WTC11 (cell line): Measurements from ENCODE around the gene CIART. TPM values are rescaled to one million over a fixed set of nuclear protein-coding genes. Genes with fewer than 3 reads are reported as not detected.

ENCODE experiments used
- ATAC-seq: fragments of 200-7000 bp; cut with Tn5 transposase; 2 replicates; pipeline ENCODE4 v1.10.0; 2021; ENCODE audit warnings: mild to moderate bottlenecking, moderate library complexity
- CTCF ChIA-PET: fragments of 300-600 bp; sonication (Branson Sonifier 250); formaldehyde crosslinking; loops from one replicate; lab custom pipeline; 2021; ENCODE audit warnings: antibody characterized with exemption; lab: Charles Lee
- POLR2A ChIA-PET: fragments of 350-600 bp; sonication (Branson Sonifier 250); formaldehyde crosslinking; loops from one replicate; lab custom pipeline; 2021; ENCODE audit warnings: antibody characterized with exemption; lab: Charles Lee
- DNase-seq: peaks from one replicate; pipeline ENCODE4 v3.0.0; 2021; ENCODE audit warnings: low spot score
- H3K27ac Mint-ChIP-seq: 2 replicates; pipeline ENCODE4 v1.8.0; 2021; ENCODE audit warnings: mixed read lengths
- H3K27me3 Mint-ChIP-seq: 2 replicates; pipeline ENCODE4 v1.8.0; 2021; ENCODE audit warnings: low read depth, mild to moderate bottlenecking, moderate library complexity, mixed read lengths
- H3K36me3 Mint-ChIP-seq: 2 replicates; pipeline ENCODE4 v1.8.0; 2021; ENCODE audit warnings: mixed read lengths
- H3K4me1 Mint-ChIP-seq: 2 replicates; pipeline ENCODE4 v1.8.0; 2022; ENCODE audit warnings: mixed read lengths
- H3K4me3 Mint-ChIP-seq: 2 replicates; pipeline ENCODE4 v1.8.0; 2021; ENCODE audit warnings: mild to moderate bottlenecking, moderate library complexity, mixed read lengths
- H3K9me3 Mint-ChIP-seq: 2 replicates; pipeline ENCODE4 v1.8.0; 2021; ENCODE audit warnings: mixed read lengths
- ATF1 ChIP-seq: sonication (generic); formaldehyde crosslinking; IDR thresholded peaks from 2 replicates; pipeline ENCODE4 v1.8.1; 2023; ENCODE audit warnings: mild to moderate bottlenecking, moderate library complexity, missing genetic modification reagents
- CBFB ChIP-seq: sonication (generic); formaldehyde crosslinking; IDR thresholded peaks from 2 replicates; pipeline ENCODE4 v1.8.1; 2022; ENCODE audit warnings: mild to moderate bottlenecking, low read depth, missing genetic modification reagents
- CTCF ChIP-seq: fragments of 200-600 bp; IDR thresholded peaks from 2 replicates; pipeline ENCODE4 v1.8.0; 2022; ENCODE audit warnings: antibody characterized with exemption
- ELF4 ChIP-seq: sonication (generic); formaldehyde crosslinking; IDR thresholded peaks from 2 replicates; pipeline ENCODE4 v1.8.1; 2022; ENCODE audit warnings: low read depth, mild to moderate bottlenecking, moderate library complexity, missing genetic modification reagents
- ETV6 ChIP-seq: sonication (generic); formaldehyde crosslinking; IDR thresholded peaks from 2 replicates; pipeline ENCODE4 v1.8.1; 2022; ENCODE audit warnings: mild to moderate bottlenecking, missing genetic modification reagents
- GRHL2 ChIP-seq: fragments of 250-450 bp; sonication (Bioruptor Pico); IDR thresholded peaks from 2 replicates; pipeline ENCODE4 v1.8.0; 2022; ENCODE audit warnings: mild to moderate bottlenecking, moderate library complexity; ENCODE audit not compliant: insufficient replicate concordance, severe bottlenecking
- IRF1 ChIP-seq: sonication (generic); formaldehyde crosslinking; IDR thresholded peaks from 2 replicates; pipeline ENCODE4 v1.8.0; 2023; ENCODE audit warnings: missing genetic modification reagents
- KAT7 ChIP-seq: sonication (generic); formaldehyde crosslinking; IDR thresholded peaks from 2 replicates; pipeline ENCODE4 v1.8.1; 2023; ENCODE audit warnings: missing genetic modification reagents, mild to moderate bottlenecking, borderline replicate concordance
- MXD4 ChIP-seq: fragments of 250-450 bp; sonication (Bioruptor Pico); IDR thresholded peaks from 2 replicates; pipeline ENCODE4 v1.8.0; 2021; ENCODE audit warnings: mild to moderate bottlenecking, moderate library complexity, borderline replicate concordance
- MYBL2 ChIP-seq: sonication (generic); formaldehyde crosslinking; IDR thresholded peaks from 2 replicates; pipeline ENCODE4 v1.8.1; 2023; ENCODE audit warnings: mild to moderate bottlenecking, moderate library complexity, missing genetic modification reagents
- NFATC4 ChIP-seq: fragments of 250-450 bp; sonication (Bioruptor Pico); IDR thresholded peaks from 2 replicates; pipeline ENCODE4 v1.9.0; 2021; ENCODE audit warnings: mild to moderate bottlenecking
- NFE2L1 ChIP-seq: sonication (generic); formaldehyde crosslinking; IDR thresholded peaks from 2 replicates; pipeline ENCODE4 v1.8.1; 2023; ENCODE audit warnings: missing genetic modification reagents
- NR1H2 ChIP-seq: sonication (generic); formaldehyde crosslinking; IDR thresholded peaks from 2 replicates; pipeline ENCODE4 v1.9.0; 2021; ENCODE audit warnings: mild to moderate bottlenecking, moderate library complexity, missing genetic modification reagents
- RORB ChIP-seq: fragments of 250-450 bp; sonication (Bioruptor Pico); IDR thresholded peaks from 2 replicates; pipeline ENCODE4 v1.9.0; 2021; ENCODE audit warnings: mild to moderate bottlenecking
- SMAD3 ChIP-seq: sonication (generic); formaldehyde crosslinking; IDR thresholded peaks from 2 replicates; pipeline ENCODE4 v1.8.0; 2022; ENCODE audit warnings: missing genetic modification reagents, mild to moderate bottlenecking, borderline replicate concordance
- SMAD4 ChIP-seq: sonication (generic); formaldehyde crosslinking; IDR thresholded peaks from 2 replicates; pipeline ENCODE4 v1.8.0; 2022; ENCODE audit warnings: mild to moderate bottlenecking, missing genetic modification reagents
- TEAD1 ChIP-seq: sonication (generic); formaldehyde crosslinking; IDR thresholded peaks from 2 replicates; pipeline ENCODE4 v1.8.0; 2022; ENCODE audit warnings: mild to moderate bottlenecking, missing genetic modification reagents
- TP53 ChIP-seq: sonication (generic); formaldehyde crosslinking; IDR thresholded peaks from 2 replicates; pipeline ENCODE4 v1.8.1; 2023; ENCODE audit warnings: mild to moderate bottlenecking, missing genetic modification reagents
- USF2 ChIP-seq: sonication (generic); formaldehyde crosslinking; IDR thresholded peaks from 2 replicates; pipeline ENCODE4 v1.8.1; 2023; ENCODE audit warnings: mild to moderate bottlenecking, missing genetic modification reagents, moderate library complexity
- ZNF138 ChIP-seq: sonication (generic); formaldehyde crosslinking; conservative IDR thresholded peaks from 2 replicates; pipeline ENCODE4 v1.8.1; 2022; ENCODE audit warnings: mild to moderate bottlenecking, moderate library complexity, missing genetic modification reagents
- ZNF219 ChIP-seq: sonication (generic); formaldehyde crosslinking; IDR thresholded peaks from 2 replicates; pipeline ENCODE4 v1.8.0; 2023; ENCODE audit warnings: missing genetic modification reagents, mild to moderate bottlenecking, borderline replicate concordance
- ZNF396 ChIP-seq: fragments of 250-450 bp; sonication (Bioruptor Pico); IDR thresholded peaks from 2 replicates; pipeline ENCODE4 v1.8.0; 2021; ENCODE audit warnings: mild to moderate bottlenecking, moderate library complexity, borderline replicate concordance
- ZNF416 ChIP-seq: fragments of 250-450 bp; sonication (Bioruptor Pico); IDR thresholded peaks from 2 replicates; pipeline ENCODE4 v1.9.0; 2021; ENCODE audit warnings: mild to moderate bottlenecking, inconsistent platforms
- total RNA-seq: library from RNA; stranded (reverse); gene quantifications from 3 replicates; pipeline ENCODE4 v1.2.3, GENCODE V29; 2021
- TF ChIP-seq, protein P1 (sequence below): sonication (generic); formaldehyde crosslinking; IDR thresholded peaks from 2 replicates; pipeline ENCODE4 v1.8.0; 2023; ENCODE audit warnings: mild to moderate bottlenecking, missing genetic modification reagents
- TF ChIP-seq, protein P2 (sequence below): sonication (generic); formaldehyde crosslinking; conservative IDR thresholded peaks from 2 replicates; pipeline ENCODE4 v1.8.1; 2022; ENCODE audit warnings: mild to moderate bottlenecking, missing genetic modification reagents
- TF ChIP-seq, protein P3 (sequence below): sonication (generic); formaldehyde crosslinking; IDR thresholded peaks from 2 replicates; pipeline ENCODE4 v1.8.1; 2023; ENCODE audit warnings: mild to moderate bottlenecking, moderate library complexity, missing genetic modification reagents

Gene CIART
- total RNA-seq, 1 experiment from 2014 or later = 7.8 TPM

GRCh38 chr1:150288822-150289221 lies 6.5 kb downstream of the CIART start:
- Mint-ChIP-seq H3K36me3 (peaks cover 12% of the 10 kb centered on the region), H3K27ac (no peak overlapping the region), H3K4me3 (no peak overlapping the region), H3K9me3 (no peaks in the 10 kb centered on the region), H3K27me3 (peaks cover 13% of the 10 kb centered on the region)
- ATAC-seq = no peak
- CTCF ChIA-PET = no interaction called here
- TF ChIP-seq, protein P1, sequence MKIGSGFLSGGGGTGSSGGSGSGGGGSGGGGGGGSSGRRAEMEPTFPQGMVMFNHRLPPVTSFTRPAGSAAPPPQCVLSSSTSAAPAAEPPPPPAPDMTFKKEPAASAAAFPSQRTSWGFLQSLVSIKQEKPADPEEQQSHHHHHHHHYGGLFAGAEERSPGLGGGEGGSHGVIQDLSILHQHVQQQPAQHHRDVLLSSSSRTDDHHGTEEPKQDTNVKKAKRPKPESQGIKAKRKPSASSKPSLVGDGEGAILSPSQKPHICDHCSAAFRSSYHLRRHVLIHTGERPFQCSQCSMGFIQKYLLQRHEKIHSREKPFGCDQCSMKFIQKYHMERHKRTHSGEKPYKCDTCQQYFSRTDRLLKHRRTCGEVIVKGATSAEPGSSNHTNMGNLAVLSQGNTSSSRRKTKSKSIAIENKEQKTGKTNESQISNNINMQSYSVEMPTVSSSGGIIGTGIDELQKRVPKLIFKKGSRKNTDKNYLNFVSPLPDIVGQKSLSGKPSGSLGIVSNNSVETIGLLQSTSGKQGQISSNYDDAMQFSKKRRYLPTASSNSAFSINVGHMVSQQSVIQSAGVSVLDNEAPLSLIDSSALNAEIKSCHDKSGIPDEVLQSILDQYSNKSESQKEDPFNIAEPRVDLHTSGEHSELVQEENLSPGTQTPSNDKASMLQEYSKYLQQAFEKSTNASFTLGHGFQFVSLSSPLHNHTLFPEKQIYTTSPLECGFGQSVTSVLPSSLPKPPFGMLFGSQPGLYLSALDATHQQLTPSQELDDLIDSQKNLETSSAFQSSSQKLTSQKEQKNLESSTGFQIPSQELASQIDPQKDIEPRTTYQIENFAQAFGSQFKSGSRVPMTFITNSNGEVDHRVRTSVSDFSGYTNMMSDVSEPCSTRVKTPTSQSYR (CRISPR knock-in tag) = no peak
- TF ChIP-seq MXD4 (CRISPR knock-in tag) (no peak), RORB (no peak), KAT7 (no peak), NR1H2 (CRISPR knock-in tag) (no peak)
- TF ChIP-seq, all 79 proteins: peak for 0
- DNase-seq = no peak
- POLR2A ChIA-PET = no interaction called here
- H3K4me1 Mint-ChIP-seq = peaks cover 8% of the 10 kb centered on the region

DNA sequence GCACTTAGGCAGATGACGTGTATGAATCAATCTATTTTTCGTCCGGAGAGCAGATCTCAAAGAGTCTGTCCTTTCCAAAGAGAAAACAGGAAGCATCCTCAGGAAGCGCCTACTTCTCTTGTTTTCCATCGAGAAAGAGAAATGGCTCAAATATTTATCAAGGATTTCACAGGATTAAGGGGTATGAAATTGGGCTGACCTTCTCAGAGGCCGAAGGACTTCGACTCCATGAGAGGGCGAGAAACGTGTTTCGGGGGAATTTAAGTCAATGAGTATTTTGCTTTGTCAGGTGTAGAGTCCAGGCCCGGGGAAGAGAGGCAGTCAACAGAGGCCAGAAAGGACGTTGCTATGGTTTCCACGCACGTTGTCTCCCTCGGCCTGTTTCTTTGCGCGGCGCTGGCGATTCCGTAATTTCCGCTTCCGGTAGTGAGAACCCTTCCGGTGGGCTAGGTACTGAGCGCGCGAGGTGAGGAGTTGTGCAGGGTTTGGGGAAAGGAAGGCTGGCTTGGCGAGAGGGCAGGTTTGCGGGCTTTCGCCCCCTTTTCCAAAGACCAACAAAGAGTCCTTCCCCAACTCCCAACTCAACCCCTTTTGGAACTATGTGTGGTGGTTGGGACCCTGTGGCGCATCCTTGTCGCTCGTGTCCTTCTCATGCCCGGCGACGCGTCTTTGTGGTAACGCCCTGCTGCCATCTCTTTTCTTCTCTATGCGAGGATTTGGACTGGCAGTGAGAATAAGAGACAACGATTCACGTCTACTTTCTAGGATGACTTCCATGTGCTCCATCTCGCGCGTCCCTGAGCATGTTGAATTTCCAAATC lies 11.3 kb downstream of the CIART start, which contains the start of gene MRPS21:
Gene MRPS21 (plus strand): TSS at position 429 of the 821 bp plus-strand sequence. CDS start 506 bp downstream, outside the sequence.
- CTCF ChIA-PET = no interaction called here
- peaks cover 29% of the 10 kb centered on the region for H3K36me3 Mint-ChIP-seq
- peaks cover 25% of the 10 kb centered on the region for H3K4me1 Mint-ChIP-seq
- peak within 1 kb of the TSS; percentile 96 for H3K27ac Mint-ChIP-seq
- no peaks in the 10 kb centered on the region for H3K9me3 Mint-ChIP-seq
- H3K4me3 Mint-ChIP-seq = peak within 1 kb of the TSS; percentile 94
- DNase-seq (peak; percentile 85), ATAC-seq (peak; percentile 98)
- POLR2A ChIA-PET = no interaction called here
- H3K27me3 Mint-ChIP-seq = peaks cover 2% of the 10 kb centered on the region; the same call in 1 of the 2 replicates
- TF ChIP-seq ZNF396 (CRISPR knock-in tag) (no peak), NFE2L1 (CRISPR knock-in tag) (no peak), ZNF416 (CRISPR knock-in tag) (no peak), ATF1 (CRISPR knock-in tag) (0 out of 2 replicates have a peak, but pooled peaks have one; percentile 31), ELF4 (CRISPR knock-in tag) (no peak), ZNF138 (no peak), ETV6 (CRISPR knock-in tag) (peak; percentile 86), MYBL2 (0 out of 2 replicates have a peak, but pooled peaks have one; percentile 73), GRHL2 (CRISPR knock-in tag) (no peak), TP53 (CRISPR knock-in tag) (no peak), SMAD3 (CRISPR knock-in tag) (no peak), CTCF (no peak), IRF1 (no peak), NFATC4 (CRISPR knock-in tag) (0 out of 2 replicates have a peak, but pooled peaks have one; percentile 26), USF2 (no peak), TEAD1 (CRISPR knock-in tag) (peak; percentile 69), ZNF219 (CRISPR knock-in tag) (no peak), SMAD4 (CRISPR knock-in tag) (no peak), CBFB (no peak)
- TF ChIP-seq, protein P2, sequence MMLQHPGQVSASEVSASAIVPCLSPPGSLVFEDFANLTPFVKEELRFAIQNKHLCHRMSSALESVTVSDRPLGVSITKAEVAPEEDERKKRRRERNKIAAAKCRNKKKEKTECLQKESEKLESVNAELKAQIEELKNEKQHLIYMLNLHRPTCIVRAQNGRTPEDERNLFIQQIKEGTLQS (CRISPR knock-in tag) = no peak
- TF ChIP-seq, protein P3, sequence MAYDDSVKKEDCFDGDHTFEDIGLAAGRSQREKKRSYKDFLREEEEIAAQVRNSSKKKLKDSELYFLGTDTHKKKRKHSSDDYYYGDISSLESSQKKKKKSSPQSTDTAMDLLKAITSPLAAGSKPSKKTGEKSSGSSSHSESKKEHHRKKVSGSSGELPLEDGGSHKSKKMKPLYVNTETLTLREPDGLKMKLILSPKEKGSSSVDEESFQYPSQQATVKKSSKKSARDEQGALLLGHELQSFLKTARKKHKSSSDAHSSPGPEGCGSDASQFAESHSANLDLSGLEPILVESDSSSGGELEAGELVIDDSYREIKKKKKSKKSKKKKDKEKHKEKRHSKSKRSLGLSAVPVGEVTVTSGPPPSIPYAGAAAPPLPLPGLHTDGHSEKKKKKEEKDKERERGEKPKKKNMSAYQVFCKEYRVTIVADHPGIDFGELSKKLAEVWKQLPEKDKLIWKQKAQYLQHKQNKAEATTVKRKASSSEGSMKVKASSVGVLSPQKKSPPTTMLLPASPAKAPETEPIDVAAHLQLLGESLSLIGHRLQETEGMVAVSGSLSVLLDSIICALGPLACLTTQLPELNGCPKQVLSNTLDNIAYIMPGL (CRISPR knock-in tag) = no peak
